ENCODE results near the gene USP13. TPM values are rescaled to one million over a fixed set of nuclear protein-coding genes. Genes with fewer than 3 reads are reported as not detected.

The USP13 gene, protein sequence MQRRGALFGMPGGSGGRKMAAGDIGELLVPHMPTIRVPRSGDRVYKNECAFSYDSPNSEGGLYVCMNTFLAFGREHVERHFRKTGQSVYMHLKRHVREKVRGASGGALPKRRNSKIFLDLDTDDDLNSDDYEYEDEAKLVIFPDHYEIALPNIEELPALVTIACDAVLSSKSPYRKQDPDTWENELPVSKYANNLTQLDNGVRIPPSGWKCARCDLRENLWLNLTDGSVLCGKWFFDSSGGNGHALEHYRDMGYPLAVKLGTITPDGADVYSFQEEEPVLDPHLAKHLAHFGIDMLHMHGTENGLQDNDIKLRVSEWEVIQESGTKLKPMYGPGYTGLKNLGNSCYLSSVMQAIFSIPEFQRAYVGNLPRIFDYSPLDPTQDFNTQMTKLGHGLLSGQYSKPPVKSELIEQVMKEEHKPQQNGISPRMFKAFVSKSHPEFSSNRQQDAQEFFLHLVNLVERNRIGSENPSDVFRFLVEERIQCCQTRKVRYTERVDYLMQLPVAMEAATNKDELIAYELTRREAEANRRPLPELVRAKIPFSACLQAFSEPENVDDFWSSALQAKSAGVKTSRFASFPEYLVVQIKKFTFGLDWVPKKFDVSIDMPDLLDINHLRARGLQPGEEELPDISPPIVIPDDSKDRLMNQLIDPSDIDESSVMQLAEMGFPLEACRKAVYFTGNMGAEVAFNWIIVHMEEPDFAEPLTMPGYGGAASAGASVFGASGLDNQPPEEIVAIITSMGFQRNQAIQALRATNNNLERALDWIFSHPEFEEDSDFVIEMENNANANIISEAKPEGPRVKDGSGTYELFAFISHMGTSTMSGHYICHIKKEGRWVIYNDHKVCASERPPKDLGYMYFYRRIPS
- 10 to 100 TPM in 3 of 4 donors, 1 to 10 TPM in 1; 6.7 to 12.1 (median 11.3) TPM for total RNA-seq

DNA sequence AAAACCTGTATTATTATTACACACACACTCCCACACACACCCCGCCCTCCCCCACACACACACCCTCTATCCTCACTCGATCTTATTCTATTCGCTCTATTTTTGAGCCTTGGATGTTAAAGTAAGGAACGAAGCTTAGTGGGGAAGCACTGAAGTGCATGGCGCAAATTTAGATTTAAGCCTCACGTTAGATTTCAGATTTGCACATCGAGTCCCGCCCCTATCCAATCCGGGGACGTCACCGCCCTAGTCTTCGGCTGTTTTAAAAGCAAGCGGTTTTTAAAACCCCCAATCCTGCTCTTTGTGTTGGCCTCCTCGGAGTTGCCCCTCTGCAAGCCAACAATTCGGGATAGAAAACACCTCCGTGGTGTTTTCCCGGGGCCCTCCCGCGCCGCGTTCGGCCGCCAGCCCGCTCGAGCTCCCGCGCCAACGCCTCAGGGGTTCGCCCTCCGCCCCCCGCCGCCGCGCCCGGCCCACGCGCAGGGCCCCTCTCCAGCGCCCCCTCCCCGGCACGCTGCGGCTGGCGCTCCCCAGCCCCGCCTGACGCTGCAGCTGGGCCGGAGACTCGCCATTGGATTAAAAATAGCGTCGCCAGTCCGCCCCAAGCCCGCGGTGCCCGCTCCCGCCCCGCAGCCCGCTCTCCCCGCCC is at the start of gene USP13:
TSS of gene USP13 (plus strand) at position 594 of the 649 bp plus-strand sequence. CDS start 186 bp downstream, outside the sequence.
- peaks cover 0 to 19% (median 6%) of the 10 kb centered on the region in 3 donors for H3K4me1 ChIP-seq
- no peaks in the 10 kb centered on the region for H3K9me3 ChIP-seq
- peak; percentile 91 for ATAC-seq
- peak within 1 kb of the TSS; percentile 77 to 98 (median 96) for H3K27ac ChIP-seq
- H3K36me3 ChIP-seq: no peaks in the 10 kb centered on the region
- WGBS, 2 donors (ENCODE audit: low coverage in 1 of 2): 0 to 2% methylated on average over 3 to 11 of the region's 56 CpGs
- H3K4me3 ChIP-seq: peak within 1 kb of the TSS; percentile 75 to 85
- no peaks in the 10 kb centered on the region for H3K27me3 ChIP-seq
- TF ChIP-seq, protein P1, sequence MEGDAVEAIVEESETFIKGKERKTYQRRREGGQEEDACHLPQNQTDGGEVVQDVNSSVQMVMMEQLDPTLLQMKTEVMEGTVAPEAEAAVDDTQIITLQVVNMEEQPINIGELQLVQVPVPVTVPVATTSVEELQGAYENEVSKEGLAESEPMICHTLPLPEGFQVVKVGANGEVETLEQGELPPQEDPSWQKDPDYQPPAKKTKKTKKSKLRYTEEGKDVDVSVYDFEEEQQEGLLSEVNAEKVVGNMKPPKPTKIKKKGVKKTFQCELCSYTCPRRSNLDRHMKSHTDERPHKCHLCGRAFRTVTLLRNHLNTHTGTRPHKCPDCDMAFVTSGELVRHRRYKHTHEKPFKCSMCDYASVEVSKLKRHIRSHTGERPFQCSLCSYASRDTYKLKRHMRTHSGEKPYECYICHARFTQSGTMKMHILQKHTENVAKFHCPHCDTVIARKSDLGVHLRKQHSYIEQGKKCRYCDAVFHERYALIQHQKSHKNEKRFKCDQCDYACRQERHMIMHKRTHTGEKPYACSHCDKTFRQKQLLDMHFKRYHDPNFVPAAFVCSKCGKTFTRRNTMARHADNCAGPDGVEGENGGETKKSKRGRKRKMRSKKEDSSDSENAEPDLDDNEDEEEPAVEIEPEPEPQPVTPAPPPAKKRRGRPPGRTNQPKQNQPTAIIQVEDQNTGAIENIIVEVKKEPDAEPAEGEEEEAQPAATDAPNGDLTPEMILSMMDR (IDR thresholded peaks at IDR 0.05): peak in 2 of 4 experiments; percentile 4 to 38
- peak in 1 of 2 donors; percentile 4 for TF ChIP-seq POLR2A (IDR thresholded peaks at IDR 0.05)
- TF ChIP-seq POLR2AphosphoS5 (IDR thresholded peaks at IDR 0.05): peak; percentile 5
- no peak for TF ChIP-seq EP300 (IDR thresholded peaks at IDR 0.05)

DNA sequence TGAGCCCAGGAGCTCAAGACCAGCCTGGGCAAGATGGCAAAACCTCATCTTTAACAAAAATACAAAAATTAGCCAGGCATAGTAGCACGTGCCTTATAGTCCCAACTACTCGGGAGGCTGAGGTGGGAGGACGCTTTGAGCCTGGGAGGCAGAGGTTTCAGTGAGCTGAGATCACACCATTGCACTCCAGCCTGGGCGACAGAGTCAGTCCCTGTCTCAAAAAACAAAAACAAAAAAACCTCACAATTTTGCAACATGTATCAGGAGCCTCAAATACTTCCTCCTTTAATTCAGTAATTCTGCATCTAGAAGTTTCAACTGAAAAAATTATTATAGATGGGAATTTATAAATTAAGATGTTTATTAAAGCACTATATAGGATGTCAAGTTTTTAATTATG is 49.5 kb upstream of the USP13 start:
- 78% methylated on average over 4 of the region's 4 CpGs; no CpG with 5 or more reads in 1 of the 2 donors for WGBS, 2 donors (ENCODE audit: low coverage in 1 of 2)
- Histone ChIP-seq H3K36me3 (peaks cover 0 to 55% of the 10 kb centered on the region in 2 donors), H3K27me3 (no peaks in the 10 kb centered on the region), H3K4me3 (peak overlapping the region in 1 of 2 donors; percentile 84), H3K9me3 (no peaks in the 10 kb centered on the region), H3K27ac (no peak overlapping the region), H3K4me1 (peaks cover 0 to 55% (median 18%) of the 10 kb centered on the region in 3 donors)
- TF ChIP-seq POLR2AphosphoS5 (IDR thresholded peaks at IDR 0.05) (no peak), EP300 (IDR thresholded peaks at IDR 0.05) (no peak), POLR2A (IDR thresholded peaks at IDR 0.05) (no peak)
- TF ChIP-seq, protein P1 (IDR thresholded peaks at IDR 0.05): no peak
- ATAC-seq: no peak

DNA sequence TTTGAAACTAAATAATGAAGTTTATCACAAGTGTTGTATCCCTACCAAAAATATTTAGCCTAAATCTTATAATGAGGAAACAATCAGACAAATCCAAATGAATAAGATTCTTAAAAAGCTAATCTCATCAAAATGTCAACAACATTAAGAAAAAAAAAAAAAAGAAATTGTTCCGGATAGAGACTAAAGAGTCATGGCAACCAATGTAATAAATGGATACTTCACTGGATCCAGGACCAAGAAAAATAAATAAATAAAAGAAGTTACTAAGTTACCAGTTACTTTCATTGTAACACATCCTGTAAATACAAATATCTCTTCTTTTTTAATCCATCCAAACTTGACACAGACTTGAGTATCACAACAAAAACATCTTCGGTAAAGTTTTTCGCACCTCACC is 49.0 kb upstream of the USP13 start:
- Histone ChIP-seq H3K27ac (peak overlapping the region; percentile 93 to 99 (median 94)), H3K9me3 (no peaks in the 10 kb centered on the region), H3K4me1 (peaks cover 0 to 60% (median 18%) of the 10 kb centered on the region in 3 donors), H3K27me3 (no peaks in the 10 kb centered on the region), H3K4me3 (peak overlapping the region; percentile 84 to 99), H3K36me3 (peaks cover 0 to 52% of the 10 kb centered on the region in 2 donors)
- 0 to 3% methylated on average over 3 of the region's 3 CpGs for WGBS, 2 donors (ENCODE audit: low coverage in 1 of 2)
- ATAC-seq: no peak
- TF ChIP-seq POLR2A (IDR thresholded peaks at IDR 0.05) (no peak), POLR2AphosphoS5 (IDR thresholded peaks at IDR 0.05) (no peak), EP300 (IDR thresholded peaks at IDR 0.05) (no peak)
- TF ChIP-seq, protein P1 (IDR thresholded peaks at IDR 0.05): no peak

DNA sequence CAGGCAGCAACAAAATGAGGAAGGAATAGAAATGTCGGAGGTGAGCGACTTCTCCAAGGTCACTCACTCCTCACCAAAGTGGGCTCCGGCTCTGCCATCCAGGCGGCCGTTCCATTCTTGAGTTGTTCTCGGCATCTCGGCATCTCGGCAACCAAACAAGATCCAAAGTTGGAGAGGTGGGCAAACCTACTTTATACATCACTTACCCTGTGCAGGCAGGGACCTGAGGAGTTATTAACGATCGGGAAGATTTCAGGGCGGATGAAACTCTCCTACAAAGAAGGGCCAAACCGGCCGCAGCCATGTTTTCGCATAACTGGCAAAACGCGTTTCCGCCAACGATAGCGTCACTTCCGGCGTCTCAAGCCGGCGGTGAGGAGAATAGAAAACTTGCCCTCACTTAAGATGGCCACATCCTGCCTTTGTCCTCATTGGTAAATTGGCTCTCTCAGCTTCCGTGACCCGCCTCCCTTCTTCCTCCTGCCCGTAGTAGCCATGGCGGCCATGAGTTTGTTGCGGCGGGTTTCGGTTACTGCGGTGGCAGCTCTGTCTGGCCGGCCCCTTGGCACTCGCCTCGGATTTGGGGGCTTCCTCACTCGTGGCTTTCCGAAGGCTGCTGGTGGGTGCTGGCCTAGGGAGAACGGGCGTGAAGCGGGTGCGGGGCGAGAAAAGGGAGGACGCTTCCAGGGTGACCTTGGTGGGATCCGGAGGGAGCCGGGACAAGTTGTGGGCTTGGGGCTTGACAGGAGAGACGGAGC is 48.3 kb upstream of the USP13 start, which contains the start of the genes MRPL47 and NDUFB5:
TSS of gene MRPL47 (minus strand) at position 318 of the 758 bp plus-strand sequence. CDS start at position 304, 14 bp downstream.
TSS of gene NDUFB5 (plus strand) at position 474 of the 758 bp plus-strand sequence. CDS start at position 496, 22 bp downstream.
- Histone ChIP-seq H3K36me3 (peaks cover 0 to 50% of the 10 kb centered on the region in 2 donors), H3K4me3 (peak within 1 kb of the TSS; percentile 84 to 99), H3K27ac (peak within 1 kb of the TSS; percentile 93 to 99 (median 94)), H3K27me3 (no peaks in the 10 kb centered on the region), H3K9me3 (no peaks in the 10 kb centered on the region), H3K4me1 (peaks cover 0 to 66% (median 18%) of the 10 kb centered on the region in 3 donors)
- 0% methylated on average over 6 to 9 of the region's 45 CpGs for WGBS, 2 donors (ENCODE audit: low coverage in 1 of 2)
- peak; percentile 100 for ATAC-seq
- peak; percentile 84 for TF ChIP-seq POLR2AphosphoS5 (IDR thresholded peaks at IDR 0.05)
- TF ChIP-seq POLR2A (IDR thresholded peaks at IDR 0.05): peak; percentile 56 to 69
- TF ChIP-seq, protein P1 (IDR thresholded peaks at IDR 0.05): peak in 1 of 4 experiments; percentile 12
- no peak for TF ChIP-seq EP300 (IDR thresholded peaks at IDR 0.05)

Data from gastroesophageal sphincter (tissue), 4 donors.